ENCODE data around the gene C3orf85.

- TF ChIP-seq CTCF (IDR thresholded peaks at IDR 0.05) = no peak
- TF ChIP-seq POLR2A (IDR thresholded peaks at IDR 0.05) = no peak
Observed at GRCh38 chr3:109155828-109156227, 19.3 kb downstream of the C3orf85 start.
